ENCODE data around the gene C7orf57. TPM values are rescaled to one million over a fixed set of nuclear protein-coding genes. Genes with fewer than 3 reads are reported as not detected.

Gene C7orf57
- total RNA-seq (2021; ENCODE audit: unreplicated experiment) (0.15 TPM), Bru-seq, nascent RNA (percentile 15 among the genes with signal in this experiment), BruChase-seq, experiment 1, labeled RNA remaining after a 6-hour chase (percentile 13 among the genes with signal in this experiment), BruChase-seq, experiment 2, labeled RNA remaining after a 2-hour chase (percentile 19 among the genes with signal in this experiment)
- 0.17 and 0.37 TPM in 2 replicates for polyA plus RNA-seq (2012)
- long read RNA-seq: 0 reads

- Histone ChIP-seq H3K4me3 (replicated peaks in 1 of 2; ENCODE audit: low read depth in 1 of 2, low read length in 2 of 2) (0 out of 4 replicates have a peak within 1 kb of the TSS, but pooled peaks have one; percentile 2 to 7), H3K4me2 (ENCODE audit: low read length) (peak within 1 kb of the TSS; percentile 57), H3K9ac (ENCODE audit: low read length) (no peak within 1 kb of the TSS), H3K27ac (ENCODE audit: low read depth, low read length) (no peak within 1 kb of the TSS), H3K79me2 (ENCODE audit: insufficient read depth, low read length) (no peaks in the 10 kb centered on the region), H4K20me1 (ENCODE audit: insufficient read depth) (no peaks in the 10 kb centered on the region), H3K4me1 (ENCODE audit: control insufficient read depth in 1 of 2, insufficient read depth in 2 of 2, low read length in 2 of 2) (0 out of 4 replicates have a peak, but pooled peaks cover 0 to 8% of the 10 kb centered on the region in 2 experiments), H3K36me3 (ENCODE audit: control insufficient read depth in 1 of 2, insufficient read depth in 2 of 2, low read length in 2 of 2) (no peaks in the 10 kb centered on the region), H3K9me2 (ENCODE audit: insufficient read depth) (no peaks in the 10 kb centered on the region), H3K9me3 (ENCODE audit: control insufficient read depth in 1 of 2, insufficient read depth in 1 of 2, low read depth in 1 of 2, low read length in 2 of 2) (no peaks in the 10 kb centered on the region), H3K27me3 (ENCODE audit: insufficient read depth, low read length) (no peaks in the 10 kb centered on the region), H2AFZ (ENCODE audit: low read depth, low read length, poor library complexity, severe bottlenecking) (peak within 1 kb of the TSS; percentile 57)
- ChIA-PET RAD21 (ENCODE audit: low non-redundant PET in 1 of 2, low total read pairs in 2 of 2, uncharacterized antibody in 2 of 2, unreplicated experiment in 2 of 2) (no interaction called here), POLR2A (no interaction called here), CTCF (no interaction called here)
- ATAC-seq (peak; percentile 100), DNase-seq (ENCODE audit: low read depth, low spot score) (peak; percentile 26)
- intact Hi-C loops (cut with micrococcal nuclease): no loop called here
- no TSS peak for BruUV-seq (replicated peaks)
- TF ChIP-seq JUND (IDR thresholded peaks at IDR 0.05) (no peak), CEBPB (IDR thresholded peaks at IDR 0.05; ENCODE audit: low read depth) (no peak), SP1 (IDR thresholded peaks at IDR 0.05; ENCODE audit: low read depth) (peak; percentile 66), MAX (IDR thresholded peaks at IDR 0.05) (peak; percentile 32; the same call in 1 of the 2 replicates), ELF1 (IDR thresholded peaks at IDR 0.05; ENCODE audit: borderline replicate concordance, low read depth) (no peak), ZNF274 (IDR thresholded peaks at IDR 0.05; ENCODE audit: low read depth, low read length) (no peak), EZH2phosphoT487 (IDR thresholded peaks at IDR 0.05; ENCODE audit: borderline replicate concordance) (no peak), POLR2AphosphoS5 (IDR thresholded peaks at IDR 0.05; ENCODE audit: low read depth, low read length) (no peak), RAD21 (IDR thresholded peaks at IDR 0.05; ENCODE audit: low read depth) (no peak), ZFX (IDR thresholded peaks at IDR 0.05) (no peak), FOSL1 (IDR thresholded peaks at IDR 0.05; ENCODE audit: low read depth) (no peak), EZH2 (IDR thresholded peaks at IDR 0.05) (no peak)
- TF ChIP-seq, protein P1, sequence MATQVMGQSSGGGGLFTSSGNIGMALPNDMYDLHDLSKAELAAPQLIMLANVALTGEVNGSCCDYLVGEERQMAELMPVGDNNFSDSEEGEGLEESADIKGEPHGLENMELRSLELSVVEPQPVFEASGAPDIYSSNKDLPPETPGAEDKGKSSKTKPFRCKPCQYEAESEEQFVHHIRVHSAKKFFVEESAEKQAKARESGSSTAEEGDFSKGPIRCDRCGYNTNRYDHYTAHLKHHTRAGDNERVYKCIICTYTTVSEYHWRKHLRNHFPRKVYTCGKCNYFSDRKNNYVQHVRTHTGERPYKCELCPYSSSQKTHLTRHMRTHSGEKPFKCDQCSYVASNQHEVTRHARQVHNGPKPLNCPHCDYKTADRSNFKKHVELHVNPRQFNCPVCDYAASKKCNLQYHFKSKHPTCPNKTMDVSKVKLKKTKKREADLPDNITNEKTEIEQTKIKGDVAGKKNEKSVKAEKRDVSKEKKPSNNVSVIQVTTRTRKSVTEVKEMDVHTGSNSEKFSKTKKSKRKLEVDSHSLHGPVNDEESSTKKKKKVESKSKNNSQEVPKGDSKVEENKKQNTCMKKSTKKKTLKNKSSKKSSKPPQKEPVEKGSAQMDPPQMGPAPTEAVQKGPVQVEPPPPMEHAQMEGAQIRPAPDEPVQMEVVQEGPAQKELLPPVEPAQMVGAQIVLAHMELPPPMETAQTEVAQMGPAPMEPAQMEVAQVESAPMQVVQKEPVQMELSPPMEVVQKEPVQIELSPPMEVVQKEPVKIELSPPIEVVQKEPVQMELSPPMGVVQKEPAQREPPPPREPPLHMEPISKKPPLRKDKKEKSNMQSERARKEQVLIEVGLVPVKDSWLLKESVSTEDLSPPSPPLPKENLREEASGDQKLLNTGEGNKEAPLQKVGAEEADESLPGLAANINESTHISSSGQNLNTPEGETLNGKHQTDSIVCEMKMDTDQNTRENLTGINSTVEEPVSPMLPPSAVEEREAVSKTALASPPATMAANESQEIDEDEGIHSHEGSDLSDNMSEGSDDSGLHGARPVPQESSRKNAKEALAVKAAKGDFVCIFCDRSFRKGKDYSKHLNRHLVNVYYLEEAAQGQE (IDR thresholded peaks at IDR 0.05; ENCODE audit: low read depth): no peak
Observed at GRCh38 chr7:48035301-48035966, at the start of gene C7orf57. TSS of gene C7orf57 (plus strand) at chr7:48035543. CDS start at chr7:48036309, 766 bp downstream.

All from HCT116 (cell line).